Limb (tissue), 2 donors: ENCODE results near the gene ITFG1.

ENCODE experiments used
- DNase-seq, 2 donors: peaks; one replicate each; pipeline ENCODE4 v3.0.0-alpha.2; 2016; ENCODE audit errors: extremely low spot score in 2 of 2

Gene ITFG1

DNA sequence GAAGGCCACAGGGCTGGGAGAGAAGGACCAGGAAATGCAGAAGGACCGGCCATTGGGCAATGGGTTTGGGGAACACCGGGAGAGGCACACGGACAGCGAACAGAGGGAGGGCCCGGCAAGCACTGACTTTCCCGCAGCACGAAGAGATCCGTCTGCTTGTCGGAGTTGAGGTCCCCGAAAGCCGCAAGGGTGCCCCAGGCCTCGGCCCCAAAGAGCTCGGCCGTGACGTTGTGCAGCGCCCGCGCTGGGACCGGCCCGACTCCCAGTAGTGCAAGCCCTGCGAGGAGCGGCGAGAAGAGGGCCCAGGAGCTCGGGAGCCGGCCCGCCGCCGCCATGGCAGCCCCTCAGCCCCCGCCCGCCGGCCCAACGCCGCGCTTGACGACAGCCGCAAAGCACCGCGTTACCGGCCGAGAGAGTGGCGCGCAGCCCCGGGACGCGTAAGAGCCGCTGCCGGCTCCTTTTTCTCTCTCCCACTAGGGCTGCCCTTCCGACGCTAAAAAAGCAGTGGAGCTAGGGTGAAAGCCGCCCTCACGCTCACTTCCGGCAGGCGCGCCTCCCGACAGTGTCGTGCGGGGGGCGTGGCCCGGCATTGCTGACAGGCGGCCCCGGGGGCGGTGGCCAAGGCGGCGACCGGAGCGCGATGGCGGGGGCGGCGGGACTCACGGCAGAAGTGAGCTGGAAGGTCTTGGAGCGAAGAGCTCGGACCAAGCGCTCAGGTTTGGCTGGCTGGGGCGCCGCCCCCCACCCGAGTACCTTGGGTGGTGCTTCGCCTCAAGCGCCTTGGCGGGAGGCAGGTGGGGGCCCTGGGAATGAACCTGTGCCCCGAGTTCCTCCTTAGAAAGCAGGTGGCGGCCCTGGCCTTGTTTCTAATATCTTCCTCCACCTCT, at the start of gene ITFG1, which contains the start of gene PHKB:
Gene ITFG1, minus strand, starts transcription at position 353 of the 887 bp plus-strand sequence. Its CDS starts 18 bp downstream, at position 335.
Gene PHKB, plus strand, starts transcription at position 621 of the 887 bp plus-strand sequence. Its CDS starts 20 bp downstream, at position 641.
- peak; percentile 90 to 95 for DNase-seq

DNA sequence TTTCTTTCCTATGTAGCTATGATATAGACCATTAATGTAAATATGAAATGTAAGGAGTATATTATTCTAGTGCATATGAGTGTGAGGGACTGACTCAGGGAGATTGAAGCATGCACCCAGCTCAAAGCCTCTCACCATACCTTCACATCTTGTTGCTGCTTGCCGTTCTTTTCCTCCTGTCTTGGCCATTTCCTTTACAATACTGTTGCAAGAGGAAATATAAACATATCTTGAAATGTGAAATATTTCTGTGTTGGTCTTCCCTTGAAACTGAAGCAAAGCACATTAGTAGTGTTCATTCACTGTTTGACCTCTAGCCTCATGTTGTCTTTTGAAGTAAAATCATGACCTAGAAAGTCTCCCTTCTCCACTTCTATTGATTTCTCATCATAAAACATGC, 46.8 kb upstream of the ITFG1 start:
- DNase-seq, result no peak

- DNase-seq, result no peak
Observed at GRCh38 chr16:47506800-47507199, 45.9 kb upstream of the ITFG1 start.

DNA sequence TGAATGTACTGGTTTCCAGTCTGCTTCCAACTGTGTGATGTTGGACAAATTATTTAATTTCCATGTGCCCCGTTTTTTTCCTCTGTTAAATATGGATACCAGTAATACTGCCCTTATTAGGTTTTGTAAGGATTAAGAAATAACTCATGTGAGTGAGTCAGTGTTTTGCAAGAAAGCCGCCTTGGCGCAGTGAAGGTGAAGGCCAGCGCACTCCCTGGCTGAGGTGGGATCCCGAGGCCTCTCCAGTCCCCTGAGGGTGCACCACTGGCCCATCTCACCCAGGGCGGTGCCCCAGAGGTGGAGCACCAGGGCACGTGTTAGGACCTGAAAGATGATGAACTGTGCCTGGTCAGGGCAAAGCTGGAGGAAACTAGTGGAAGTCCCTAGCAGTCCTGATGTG, 43.7 kb upstream of the ITFG1 start:
- DNase-seq, result no peak

- DNase-seq, result no peak
Observed at GRCh38 chr16:47503936-47504335, 43.1 kb upstream of the ITFG1 start.

- DNase-seq, result no peak
Observed at GRCh38 chr16:47499700-47500264, 38.9 kb upstream of the ITFG1 start.

- DNase-seq, result no peak
Observed at GRCh38 chr16:47499080-47499699, 38.3 kb upstream of the ITFG1 start.

DNA sequence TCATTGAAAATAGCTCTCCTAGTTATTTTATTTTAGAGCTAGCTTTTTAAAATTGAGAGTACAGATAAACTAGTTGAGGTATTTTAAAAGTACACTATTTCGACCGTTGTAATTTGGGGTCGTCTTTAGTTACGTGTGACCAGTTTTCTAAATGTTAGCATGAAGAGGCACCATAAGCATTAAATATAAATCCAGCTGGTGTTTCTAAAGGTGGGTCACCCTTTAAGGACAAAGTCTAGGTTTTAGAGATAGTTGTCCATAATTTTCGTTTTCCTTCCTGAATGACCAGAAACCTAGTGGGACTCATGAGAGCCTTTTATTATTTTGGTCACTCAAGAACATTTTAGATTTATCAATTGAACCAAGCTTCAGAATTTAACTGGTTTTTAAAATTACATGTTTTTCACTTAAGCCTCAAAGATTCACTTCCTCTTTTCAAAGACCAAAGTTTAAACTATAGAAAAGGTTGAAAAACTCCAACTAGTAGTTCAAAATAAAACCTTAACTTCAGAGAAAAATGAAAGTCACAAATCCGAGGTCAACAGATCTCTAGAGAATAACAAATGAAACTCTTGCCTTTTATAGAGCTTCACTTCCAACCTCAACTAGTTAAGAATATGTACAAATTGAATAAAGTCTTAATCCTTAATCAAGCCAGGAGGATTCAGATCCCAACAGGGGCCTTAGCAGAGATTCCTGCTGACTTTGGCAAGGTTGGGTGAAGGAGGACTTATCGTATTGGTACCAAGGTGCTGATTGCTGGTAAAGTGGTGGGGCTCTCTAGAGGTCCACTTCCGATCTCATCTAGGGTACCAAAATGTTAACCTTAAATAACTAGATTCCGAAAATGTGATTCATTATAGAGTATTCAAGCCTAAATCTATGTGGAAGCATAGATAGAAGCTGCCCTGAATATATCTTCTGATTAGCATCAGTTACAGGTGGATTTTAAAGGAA, 32.8 kb upstream of the ITFG1 start:
- DNase-seq, result no peak

- no peak for DNase-seq
Observed at GRCh38 chr16:47492428-47493377, 31.8 kb upstream of the ITFG1 start.

GRCh38 chr16:47492036-47492427, 31.2 kb upstream of the ITFG1 start:
- no peak for DNase-seq

- DNase-seq, result no peak
Observed at GRCh38 chr16:47490471-47490870, 29.6 kb upstream of the ITFG1 start.

DNA sequence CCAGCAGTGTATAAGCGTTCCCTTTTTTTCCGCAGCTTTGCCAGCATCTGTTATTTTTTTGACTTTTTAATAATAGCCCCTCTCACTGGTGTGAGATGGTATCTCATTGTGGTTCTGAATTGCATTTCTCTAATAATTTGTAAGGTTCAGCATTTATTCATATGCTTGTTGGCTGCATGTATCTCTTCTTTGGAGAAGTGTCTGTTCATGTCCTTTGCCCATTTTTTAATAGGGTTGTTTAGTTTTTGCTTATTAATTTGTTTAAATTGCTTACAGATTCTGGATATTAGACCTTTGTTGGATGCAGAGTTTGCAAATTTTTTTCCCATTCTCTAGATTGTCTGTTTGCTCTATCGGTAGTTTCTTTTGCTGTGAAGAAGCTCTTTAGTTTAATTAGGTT, 27.2 kb upstream of the ITFG1 start:
- DNase-seq, result no peak

DNA sequence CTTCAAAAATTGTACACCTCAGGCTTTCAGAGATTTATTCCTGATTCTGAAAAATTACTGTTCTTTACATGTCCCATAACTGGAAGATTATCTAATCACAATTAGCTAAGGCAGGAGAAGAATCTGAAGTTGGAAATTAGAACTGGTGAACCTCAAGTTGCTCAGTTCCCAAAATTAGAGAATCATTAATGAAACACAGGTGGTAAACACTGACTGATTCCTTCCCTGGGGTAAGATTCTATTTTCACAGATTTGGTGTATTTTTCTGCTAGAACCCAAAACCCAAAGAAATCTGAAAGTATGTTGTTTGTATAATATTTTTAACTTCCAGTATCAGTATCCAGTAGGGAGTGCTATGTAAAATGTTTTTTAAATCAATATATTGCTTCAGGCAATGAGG, 26.0 kb upstream of the ITFG1 start:
- DNase-seq, result no peak

- DNase-seq, result no peak
Observed at GRCh38 chr16:47483616-47484015, 22.8 kb upstream of the ITFG1 start.

- DNase-seq, result no peak
Observed at GRCh38 chr16:47481698-47482374, 21.0 kb upstream of the ITFG1 start.

DNA sequence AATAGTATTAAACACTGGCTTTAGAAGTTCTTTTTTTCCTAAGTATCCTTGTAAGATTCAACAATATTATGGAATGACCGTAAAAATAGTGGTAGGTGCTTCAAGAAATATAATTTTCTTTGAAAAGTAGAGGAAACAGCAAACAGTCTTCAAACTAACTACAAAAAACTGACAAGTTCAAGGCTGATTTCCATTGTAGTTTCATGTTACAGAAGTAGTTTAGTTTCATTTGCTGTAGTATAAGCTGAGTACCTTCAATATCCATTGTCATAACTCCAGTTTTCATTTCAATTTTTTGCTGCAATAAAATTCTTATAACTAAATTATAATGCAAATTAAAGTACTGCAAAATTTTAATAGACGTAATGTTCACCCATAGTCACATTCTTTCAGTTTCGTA, 19.5 kb upstream of the ITFG1 start:
- DNase-seq, result no peak

DNA sequence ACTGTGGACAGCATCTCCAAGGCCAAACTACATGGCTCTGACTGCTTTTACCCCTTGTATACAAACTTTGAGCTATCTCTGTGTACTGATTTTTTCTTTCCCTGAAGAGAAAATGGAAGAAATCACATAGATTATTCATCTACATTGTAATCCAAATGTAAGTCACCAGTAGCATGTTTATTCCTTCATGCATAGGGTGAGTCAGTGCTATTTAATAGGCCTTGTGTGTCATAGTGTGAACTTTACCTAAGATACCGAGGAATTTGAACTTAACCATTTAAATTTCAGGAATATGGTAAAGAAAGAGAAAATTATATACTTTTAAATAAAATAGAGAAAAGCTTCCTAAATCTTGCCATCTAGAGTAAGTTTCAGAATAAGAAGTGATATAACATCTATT, 16.8 kb upstream of the ITFG1 start:
- DNase-seq, result no peak

- DNase-seq, result no peak
Observed at GRCh38 chr16:47476654-47477345, 15.9 kb upstream of the ITFG1 start.

- DNase-seq, result no peak
Observed at GRCh38 chr16:47475786-47476185, 14.9 kb upstream of the ITFG1 start.
